Stimulated activated CD8-positive, alpha-beta memory T cell treated with anti-CD3 and anti-CD28 coated beads, Interleukin-2, amount 100 ng/mL, for 48 hours (primary cell): ENCODE data around the gene CFAP251.

Experiments used
- DNase-seq, 2 donors: peaks; one replicate each; pipeline ENCODE4 v3.0.0-alpha.2; 2020; ENCODE audit warnings: low read depth in 2 of 2

The CFAP251 gene

GRCh38 chr12:122005252-122005776 is 86.9 kb downstream of the CFAP251 start:
- no peak for DNase-seq

- DNase-seq = no peak
Observed at GRCh38 chr12:122006186-122006926, 88.0 kb downstream of the CFAP251 start.

- DNase-seq = no peak
Observed at GRCh38 chr12:122009741-122010140, 91.3 kb downstream of the CFAP251 start.

- DNase-seq = no peak
Observed at GRCh38 chr12:122012184-122012583, 93.8 kb downstream of the CFAP251 start.

GRCh38 chr12:122013136-122013535 is 94.7 kb downstream of the CFAP251 start:
- DNase-seq = no peak

- no peak for DNase-seq
Observed at GRCh38 chr12:122013791-122014590, 95.6 kb downstream of the CFAP251 start.

- no peak for DNase-seq
Observed at GRCh38 chr12:122014781-122015180, 96.4 kb downstream of the CFAP251 start.

- no peak for DNase-seq
Observed at GRCh38 chr12:122018457-122018856, 100.1 kb downstream of the CFAP251 start.

GRCh38 chr12:122018937-122019336 is 100.5 kb downstream of the CFAP251 start:
- no peak for DNase-seq

GRCh38 chr12:122020795-122021192 is 102.4 kb downstream of the CFAP251 start:
- no peak for DNase-seq

GRCh38 chr12:122021193-122021821 is 102.9 kb downstream of the CFAP251 start:
- no peak for DNase-seq

GRCh38 chr12:122021822-122022392 is 103.5 kb downstream of the CFAP251 start, which contains the start of gene BCL7A:
BCL7A (plus strand) TSS chr12:122021884; CDS start chr12:122022092, 208 bp downstream.
- DNase-seq = peak; percentile 39 to 54

GRCh38 chr12:122022393-122023338 is 104.3 kb downstream of the CFAP251 start:
- DNase-seq = peak in 1 of 2 donors; percentile 13

GRCh38 chr12:122023339-122024131 is 105.1 kb downstream of the CFAP251 start:
- DNase-seq = no peak

- DNase-seq = no peak
Observed at GRCh38 chr12:122024132-122024785, 105.9 kb downstream of the CFAP251 start.

- DNase-seq = no peak
Observed at GRCh38 chr12:122026706-122027333, 108.4 kb downstream of the CFAP251 start.

- DNase-seq = no peak
Observed at GRCh38 chr12:122028165-122028904, 109.9 kb downstream of the CFAP251 start.

GRCh38 chr12:122028905-122029560 is 110.6 kb downstream of the CFAP251 start:
- DNase-seq = peak; percentile 55 to 59
